Colonic mucosa (tissue), 4 donors: ENCODE measurements around the gene NLRX1. TPM values are rescaled to one million over a fixed set of nuclear protein-coding genes. Genes with fewer than 3 reads are reported as not detected.
"Not testable (repeated sequence)": the region's sequence is repeated elsewhere in the genome, so short reads cannot be mapped to it uniquely, and the experiment has no call there.

Experiments
- DNase-seq: peaks from one replicate; pipeline ENCODE4 v3.0.0-alpha.2; 2020
- H3K27ac ChIP-seq: fragments of 200-600 bp; one replicate; pipeline ENCODE4 v1.8.0; 2021
- H3K27me3 ChIP-seq: fragments of 200-600 bp; one replicate; pipeline ENCODE4 v1.8.0; 2021
- H3K36me3 ChIP-seq: fragments of 200-600 bp; one replicate; pipeline ENCODE4 v1.8.0; 2021
- H3K4me1 ChIP-seq: fragments of 200-600 bp; one replicate; pipeline ENCODE4 v1.8.0; 2021; ENCODE audit warnings: mild to moderate bottlenecking
- H3K4me3 ChIP-seq: fragments of 200-600 bp; one replicate; pipeline ENCODE4 v1.8.0; 2021
- H3K9ac ChIP-seq, 2 donors: one replicate each; pipeline ENCODE4 v1.7.0; 2013; ENCODE audit warnings: control low read depth in 2 of 2, low read depth in 2 of 2, low read length in 2 of 2
- H3K9me3 ChIP-seq: fragments of 200-600 bp; one replicate; pipeline ENCODE4 v1.8.0; 2021
- CTCF ChIP-seq: fragments of 200-600 bp; IDR thresholded peaks from one replicate; pipeline ENCODE4 v1.8.0; 2022; ENCODE audit warnings: antibody characterized with exemption, mild to moderate bottlenecking
- intact Hi-C: fragments of 100-400 bp; cut with DNase I; formaldehyde crosslinking; loops from one replicate; pipeline ENCODE4 v1.14.1; 2022
- total RNA-seq, 2 donors: library from RNA; stranded (reverse); fragmentation: NEBNext Ultra II Directional in 1 of 2; extraction: Animal tissue kit (Norgen Biotek cat#: 25700) in 1 of 2; gene quantifications; one replicate each; pipeline ENCODE4 v1.2.1, GENCODE V29; 2021
- donor health status: healthy.
- donor health status: DM: no; HTN: no; CAD: no.
- donor health status: DM: no; HTN: no; CAD: no.

NLRX1 gene
- total RNA-seq, 2 donors from 2014 or later: 16.5 to 17.1 TPM

- no peak for DNase-seq
- no peaks in the 10 kb centered on the region for H3K36me3 ChIP-seq
- H3K27me3 ChIP-seq: no peaks in the 10 kb centered on the region
- no peak overlapping the region for H3K4me3 ChIP-seq
- no peak overlapping the region for H3K27ac ChIP-seq
- intact Hi-C loops: no loop called here
- H3K4me1 ChIP-seq: no peaks in the 10 kb centered on the region
- H3K9ac ChIP-seq: no peak overlapping the region
- TF ChIP-seq CTCF: no peak
- no peaks in the 10 kb centered on the region for H3K9me3 ChIP-seq
These were observed 13.3 kb downstream of the NLRX1 start for GRCh38 chr11:119181677-119182412.

GRCh38 chr11:119184399-119184798 lies 15.9 kb downstream of the NLRX1 start:
- H3K27me3 ChIP-seq, DNase-seq, H3K4me3 ChIP-seq, H3K4me1 ChIP-seq, H3K36me3 ChIP-seq, intact Hi-C loops, H3K9me3 ChIP-seq, H3K27ac ChIP-seq, H3K9ac ChIP-seq: not testable (repeated sequence)

GRCh38 chr11:119185981-119186634 lies 17.6 kb downstream of the NLRX1 start:
- no peaks in the 10 kb centered on the region for H3K4me1 ChIP-seq
- H3K9ac ChIP-seq: peak overlapping the region; percentile 0 to 86
- intact Hi-C loops: no loop called here
- no peaks in the 10 kb centered on the region for H3K27me3 ChIP-seq
- H3K27ac ChIP-seq: peak overlapping the region; percentile 68
- no peaks in the 10 kb centered on the region for H3K36me3 ChIP-seq
- DNase-seq: peak; percentile 36
- H3K9me3 ChIP-seq: no peaks in the 10 kb centered on the region
- TF ChIP-seq CTCF: no peak
- peak overlapping the region; percentile 36 for H3K4me3 ChIP-seq

- no peak for TF ChIP-seq CTCF
- Histone ChIP-seq H3K27ac (no peak overlapping the region), H3K36me3 (no peaks in the 10 kb centered on the region), H3K9me3 (no peaks in the 10 kb centered on the region), H3K27me3 (no peaks in the 10 kb centered on the region), H3K4me1 (no peaks in the 10 kb centered on the region), H3K4me3 (no peak overlapping the region), H3K9ac (no peak overlapping the region)
- no peak for DNase-seq
- intact Hi-C loops: no loop called here
These were observed 18.8 kb downstream of the NLRX1 start for GRCh38 chr11:119187123-119187892.

- intact Hi-C loops: no loop called here
- Histone ChIP-seq H3K4me3 (no peak overlapping the region), H3K27ac (no peak overlapping the region), H3K27me3 (no peaks in the 10 kb centered on the region), H3K9me3 (no peaks in the 10 kb centered on the region), H3K9ac (no peak overlapping the region), H3K4me1 (no peaks in the 10 kb centered on the region), H3K36me3 (no peaks in the 10 kb centered on the region)
- DNase-seq: no peak
- TF ChIP-seq CTCF: no peak
These were observed 19.5 kb downstream of the NLRX1 start for GRCh38 chr11:119188067-119188466.
